ENCODE data around the gene TOMM6. TPM values are rescaled to one million over a fixed set of nuclear protein-coding genes. Genes with fewer than 3 reads are reported as not detected.

TOMM6 gene
- total RNA-seq, 1 experiment from 2014 or later = 142 TPM

- H3K27ac ChIP-seq (ENCODE audit: low read length) = no peak overlapping the region
Measured at GRCh38 chr6:41779336-41779735, 8.2 kb upstream of the TOMM6 start.

GRCh38 chr6:41779788-41780550, 7.5 kb upstream of the TOMM6 start, which contains the start of gene FRS3:
Gene FRS3 (minus strand): TSS chr6:41779900. CDS start chr6:41776987, 2,913 bp downstream.
- Histone ChIP-seq H3K79me2 (ENCODE audit: low read length) (peaks cover 6% of the 10 kb centered on the region; the same call in 1 of the 2 replicates), H3K4me2 (ENCODE audit: low read length) (peak within 1 kb of the TSS; percentile 99), H3K4me1 (ENCODE audit: insufficient read depth, low read length) (peaks cover 15% of the 10 kb centered on the region), H3K36me3 (ENCODE audit: low read depth, low read length) (no peaks in the 10 kb centered on the region; the same call in 1 of the 2 replicates), H3K9ac (ENCODE audit: low read length) (peak within 1 kb of the TSS; percentile 67), H4K20me1 (ENCODE audit: low read length) (no peaks in the 10 kb centered on the region), H3K27ac (ENCODE audit: low read length) (no peak within 1 kb of the TSS), H3K9me2 (replicated peaks; ENCODE audit: low read length) (no peaks in the 10 kb centered on the region), H3K27me3 (ENCODE audit: low read length) (no peaks in the 10 kb centered on the region), H3K9me3 (ENCODE audit: low read length) (no peaks in the 10 kb centered on the region), H3K4me3 (ENCODE audit: low read length) (peak within 1 kb of the TSS; percentile 93), H2AFZ (ENCODE audit: low read length) (peak within 1 kb of the TSS; percentile 99), H3F3A (ENCODE audit: low read length, unreplicated experiment) (no peaks in the 10 kb centered on the region)
- DNase-seq (peak; percentile 98), ATAC-seq (peak; percentile 82)
- BruUV-seq (replicated peaks) = no TSS peak
- CTCF ChIA-PET = interaction anchor here (0.6 to 1.2 kb wide), 8 partner anchors 39 to 581 kb away, joined by 3 to 5 read pairs (median 3); partner anchors contain the start of genes BYSL and MED20
- no peak for TF ChIP-seq EZH2phosphoT487 (IDR thresholded peaks at IDR 0.05; ENCODE audit: borderline replicate concordance, low read length)
- TF ChIP-seq, protein P1, sequence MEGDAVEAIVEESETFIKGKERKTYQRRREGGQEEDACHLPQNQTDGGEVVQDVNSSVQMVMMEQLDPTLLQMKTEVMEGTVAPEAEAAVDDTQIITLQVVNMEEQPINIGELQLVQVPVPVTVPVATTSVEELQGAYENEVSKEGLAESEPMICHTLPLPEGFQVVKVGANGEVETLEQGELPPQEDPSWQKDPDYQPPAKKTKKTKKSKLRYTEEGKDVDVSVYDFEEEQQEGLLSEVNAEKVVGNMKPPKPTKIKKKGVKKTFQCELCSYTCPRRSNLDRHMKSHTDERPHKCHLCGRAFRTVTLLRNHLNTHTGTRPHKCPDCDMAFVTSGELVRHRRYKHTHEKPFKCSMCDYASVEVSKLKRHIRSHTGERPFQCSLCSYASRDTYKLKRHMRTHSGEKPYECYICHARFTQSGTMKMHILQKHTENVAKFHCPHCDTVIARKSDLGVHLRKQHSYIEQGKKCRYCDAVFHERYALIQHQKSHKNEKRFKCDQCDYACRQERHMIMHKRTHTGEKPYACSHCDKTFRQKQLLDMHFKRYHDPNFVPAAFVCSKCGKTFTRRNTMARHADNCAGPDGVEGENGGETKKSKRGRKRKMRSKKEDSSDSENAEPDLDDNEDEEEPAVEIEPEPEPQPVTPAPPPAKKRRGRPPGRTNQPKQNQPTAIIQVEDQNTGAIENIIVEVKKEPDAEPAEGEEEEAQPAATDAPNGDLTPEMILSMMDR (conservative IDR thresholded peaks at IDR 0.05; ENCODE audit: low read depth, low read length) = peak; percentile 88
- intact Hi-C loops (cut with micrococcal nuclease) = loop anchor here (1.0 to 10.0 kb wide), 3 partner anchors 175 to 445 kb away; no protein-coding TSS in a partner anchor
- POLR2A ChIA-PET (ENCODE audit: unreplicated experiment) = interaction anchor here (0.6 kb wide), 1 partner anchor 88 kb away, joined by 5 read pairs; no protein-coding TSS in a partner anchor

More at GRCh38 chr6:41779336-41779735, 8.2 kb upstream of the TOMM6 start:
- no TSS peak for BruUV-seq (replicated peaks)
- H3K4me2 ChIP-seq (ENCODE audit: low read length) = peak overlapping the region; percentile 97
- POLR2A ChIA-PET (ENCODE audit: unreplicated experiment) = interaction anchor here (0.6 kb wide), 1 partner anchor 88 kb away, joined by 5 read pairs; no protein-coding TSS in a partner anchor
- no peaks in the 10 kb centered on the region for H3F3A ChIP-seq (ENCODE audit: low read length, unreplicated experiment)
- DNase-seq (no peak), ATAC-seq (peak; percentile 4; the same call in 1 of the 2 replicates)
- no peaks in the 10 kb centered on the region; the same call in 1 of the 2 replicates for H3K36me3 ChIP-seq (ENCODE audit: low read depth, low read length)
- peak overlapping the region; percentile 82 for H3K4me3 ChIP-seq (ENCODE audit: low read length)
- no peaks in the 10 kb centered on the region for H3K9me3 ChIP-seq (ENCODE audit: low read length)
- H3K79me2 ChIP-seq (ENCODE audit: low read length) = peaks cover 6% of the 10 kb centered on the region; the same call in 1 of the 2 replicates
- H3K4me1 ChIP-seq (ENCODE audit: insufficient read depth, low read length) = peaks cover 15% of the 10 kb centered on the region
- H2AFZ ChIP-seq (ENCODE audit: low read length) = peak overlapping the region; percentile 74
- CTCF ChIA-PET = interaction anchor here (0.6 to 1.2 kb wide), 8 partner anchors 38 to 582 kb away, joined by 3 to 5 read pairs (median 3); partner anchors contain the start of genes BYSL and MED20
- no peaks in the 10 kb centered on the region for H3K27me3 ChIP-seq (ENCODE audit: low read length)
- H3K9me2 ChIP-seq (replicated peaks; ENCODE audit: low read length) = no peaks in the 10 kb centered on the region
- TF ChIP-seq EZH2 (IDR thresholded peaks at IDR 0.05; ENCODE audit: low read length, unreplicated experiment) (no peak), EZH2phosphoT487 (IDR thresholded peaks at IDR 0.05; ENCODE audit: borderline replicate concordance, low read length) (no peak)
- TF ChIP-seq, protein P1 (conservative IDR thresholded peaks at IDR 0.05; ENCODE audit: low read depth, low read length) = no peak
- intact Hi-C loops (cut with micrococcal nuclease) = loop anchor here (10.0 kb wide), 1 partner anchor 175 kb away; no protein-coding TSS in a partner anchor
- no peaks in the 10 kb centered on the region for H4K20me1 ChIP-seq (ENCODE audit: low read length)
- H3K9ac ChIP-seq (ENCODE audit: low read length) = peak overlapping the region; percentile 67
